Stimulated activated CD4-positive, alpha-beta T cell treated with anti-CD3 and anti-CD28 coated beads, Interleukin-4, amount 100 ng/mL, for 24 hours (primary cell): Measurements from ENCODE around the gene CDK19.

ENCODE experiments used
- DNase-seq: peaks from one replicate; pipeline ENCODE4 v3.0.0-alpha.2; 2020

CDK19 gene

DNA sequence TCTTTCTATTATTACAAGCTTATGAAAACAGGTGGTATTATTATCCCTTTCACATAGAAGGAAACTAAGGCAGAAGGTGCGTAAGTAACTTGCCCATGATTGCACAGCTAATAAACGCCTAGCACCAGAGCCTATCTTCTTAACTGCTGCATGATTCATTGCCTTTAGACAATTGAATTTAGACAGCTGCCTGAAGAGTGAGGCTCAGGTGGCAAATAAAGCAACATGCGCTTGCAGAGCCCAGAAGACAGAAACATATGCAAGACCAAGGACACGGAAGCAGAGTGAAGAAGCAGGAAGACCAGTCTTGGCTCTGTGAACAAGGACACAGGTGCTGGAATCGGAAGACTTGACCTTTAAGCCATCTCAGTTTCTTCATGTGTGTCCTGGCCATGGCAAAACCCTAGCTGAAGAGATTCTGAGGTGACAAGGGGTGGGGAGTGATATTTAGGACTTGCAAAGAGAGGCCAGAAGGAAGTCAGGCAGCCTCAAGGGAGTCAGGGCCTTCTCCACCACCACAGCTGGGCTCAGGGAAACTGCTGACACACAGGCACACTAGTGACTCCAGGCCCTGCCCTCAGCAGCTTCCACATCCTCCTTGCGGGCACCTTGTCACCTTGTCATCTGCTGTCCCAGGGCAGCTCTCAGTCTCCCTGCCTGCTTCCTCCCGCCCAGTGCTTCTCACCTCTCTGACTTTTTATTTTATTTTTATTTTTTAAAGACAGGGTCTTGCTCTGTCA, 247.1 kb downstream of the CDK19 start:
- no peak for DNase-seq

- no peak for DNase-seq
These were observed 248.7 kb downstream of the CDK19 start for GRCh38 chr6:110566346-110567125.

DNA sequence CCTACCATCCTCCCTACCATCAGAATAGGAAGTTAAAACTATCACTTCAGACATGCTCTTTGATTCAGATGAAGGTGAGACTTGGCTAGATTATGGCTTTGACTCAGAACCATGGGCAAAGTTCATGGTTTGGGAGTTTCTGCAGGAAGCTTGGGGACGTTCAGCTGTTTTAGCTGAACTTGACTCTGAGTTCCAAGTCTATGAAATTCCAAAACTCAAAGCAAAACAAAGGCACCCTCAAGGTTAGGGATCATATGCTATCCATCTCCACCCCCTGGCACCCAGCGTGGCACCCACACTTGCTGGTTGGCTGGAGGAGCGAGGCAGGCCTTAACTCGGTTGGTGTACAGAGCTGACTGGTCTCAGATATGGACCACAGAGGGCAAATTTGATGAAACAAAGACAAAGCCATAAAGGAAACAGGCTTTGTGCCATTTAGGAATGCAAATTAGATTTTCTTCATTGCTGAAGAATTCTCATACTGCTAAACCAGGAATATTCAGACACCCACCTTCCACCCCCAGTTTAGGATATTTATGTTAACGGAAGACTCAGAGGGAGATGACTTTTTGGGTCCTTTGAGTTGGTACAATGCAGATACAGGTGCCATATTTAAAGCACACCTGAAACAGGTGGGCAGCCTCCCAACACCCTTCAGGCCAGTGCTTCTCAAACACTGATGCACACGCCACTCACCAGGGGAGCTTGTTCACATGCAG, 250.4 kb downstream of the CDK19 start:
- no peak for DNase-seq

GRCh38 chr6:110563711-110564110, 251.6 kb downstream of the CDK19 start:
- DNase-seq = no peak

GRCh38 chr6:110562316-110562915, 252.9 kb downstream of the CDK19 start:
- DNase-seq = no peak

GRCh38 chr6:110561696-110562095, 253.6 kb downstream of the CDK19 start:
- DNase-seq = no peak

DNA sequence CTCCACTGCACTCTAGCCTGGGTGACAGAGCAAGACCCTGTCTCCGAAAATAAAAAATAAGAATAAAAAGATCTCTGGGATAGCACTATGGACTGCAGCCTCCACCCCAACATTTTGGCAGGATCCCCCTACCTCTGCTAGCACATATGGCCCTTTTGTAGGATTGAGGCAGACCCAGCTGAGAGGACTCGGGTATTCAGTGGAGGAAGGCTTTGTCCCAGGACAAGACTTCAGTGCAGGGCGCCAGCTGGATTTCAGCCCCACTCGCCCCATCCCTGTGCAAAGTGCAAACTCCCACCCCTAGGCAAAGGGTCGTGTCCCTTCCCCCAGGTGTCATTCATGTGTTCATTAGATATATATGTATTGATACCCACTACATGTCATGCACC, 254.3 kb downstream of the CDK19 start:
- DNase-seq = no peak

DNA sequence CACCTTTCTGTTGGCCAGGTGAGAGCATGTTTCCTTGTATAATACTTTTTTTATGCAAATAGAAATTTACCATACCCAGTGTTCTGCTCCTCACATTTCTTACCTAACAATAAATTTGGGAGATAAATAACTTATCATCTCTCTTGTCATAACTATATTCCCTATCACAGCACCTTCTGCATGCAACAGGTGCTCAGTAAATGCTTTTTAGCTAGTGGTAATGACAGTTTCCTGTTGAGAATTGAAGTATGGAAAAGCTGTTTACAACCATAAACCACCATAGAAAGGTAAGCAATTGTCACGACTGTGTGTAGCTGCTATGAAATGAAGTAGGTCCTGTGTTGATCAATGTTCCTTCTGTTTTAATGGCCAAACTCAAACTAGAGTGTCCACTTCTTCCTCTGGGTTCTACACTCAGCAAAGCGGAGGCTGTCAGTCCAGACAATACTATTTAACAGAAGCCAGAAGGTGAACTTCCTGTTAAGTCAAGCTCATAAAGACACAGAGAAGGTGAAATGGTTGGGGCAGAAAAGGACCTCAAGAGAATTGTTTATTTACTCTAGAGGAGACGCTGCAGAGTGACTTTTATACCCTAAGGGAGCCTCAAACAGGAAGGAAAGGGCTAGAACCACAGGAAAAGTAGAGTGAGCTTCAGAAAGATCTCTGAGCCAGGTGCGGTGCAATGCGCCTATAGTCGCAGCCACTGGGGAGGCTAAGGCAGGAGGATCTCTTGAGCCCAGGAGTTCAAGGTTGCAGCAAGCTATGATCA, 254.8 kb downstream of the CDK19 start:
- no peak for DNase-seq
